ENCODE measurements around the gene CAMP. TPM values are rescaled to one million over a fixed set of nuclear protein-coding genes. Genes with fewer than 3 reads are reported as not detected.

CAMP gene
- total and polyA plus RNA-seq, 2 of the 13 experiments (the other 11 are each of a cell fraction or from before 2014, with no cell fraction given), result not detected

DNA sequence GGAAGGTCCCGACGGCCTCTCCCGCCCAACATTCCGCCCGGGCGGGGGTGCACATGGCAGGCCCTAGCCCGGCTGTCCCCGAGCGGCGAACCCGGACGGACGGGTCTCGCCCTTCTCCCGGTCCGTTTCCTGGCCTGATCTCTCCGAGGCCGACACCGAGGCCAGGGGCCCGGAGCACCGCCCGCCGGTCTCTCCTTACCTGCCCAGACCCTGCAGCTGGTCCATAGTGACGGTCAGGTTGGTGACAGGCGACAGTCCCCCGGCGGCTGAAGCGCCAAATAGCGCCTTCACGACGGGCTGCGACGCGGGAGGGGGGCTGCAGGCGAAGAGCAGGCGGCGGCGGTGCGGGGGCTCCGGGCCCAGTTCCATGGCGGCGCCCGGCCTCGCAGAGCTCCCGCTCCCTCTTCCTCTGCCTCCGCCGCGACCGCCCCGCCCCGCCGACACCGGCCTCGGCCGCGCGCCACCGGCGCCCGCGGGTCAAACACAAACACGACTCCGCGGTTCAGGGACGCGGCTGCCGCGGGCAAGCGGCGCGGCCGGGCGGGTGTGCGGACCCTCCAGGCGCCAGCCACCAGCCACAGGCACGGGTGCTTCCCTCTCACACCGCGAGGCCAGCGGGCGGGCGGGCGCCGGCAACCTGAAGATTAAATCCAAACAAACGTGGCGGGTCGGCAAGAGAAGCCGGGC lies 35.6 kb upstream of the CAMP start (continued):
- TF ChIP-seq HOMEZ (CRISPR knock-in tag; IDR thresholded peaks at IDR 0.05; ENCODE audit: low read depth) (no peak), GATA4 (IDR thresholded peaks at IDR 0.05; ENCODE audit: borderline replicate concordance, low read depth) (no peak), ZNF34 (CRISPR knock-in tag; IDR thresholded peaks at IDR 0.05; ENCODE audit: borderline replicate concordance) (0 out of 2 replicates have a peak, but pooled peaks have one; percentile 77), TEAD3 (CRISPR knock-in tag; optimal IDR thresholded peaks at IDR 0.05; ENCODE audit: borderline replicate concordance) (no peak), CSRNP2 (CRISPR knock-in tag; conservative IDR thresholded peaks at IDR 0.05; ENCODE audit: low read depth) (no peak), ZNF530 (CRISPR knock-in tag; IDR thresholded peaks at IDR 0.05; ENCODE audit: low read depth) (no peak), ZNF737 (CRISPR knock-in tag; IDR thresholded peaks at IDR 0.05; ENCODE audit: borderline replicate concordance) (no peak), DNMT3B (CRISPR knock-in tag; conservative IDR thresholded peaks at IDR 0.05) (no peak), ZNF652 (CRISPR knock-in tag; IDR thresholded peaks at IDR 0.05; ENCODE audit: borderline replicate concordance, low read depth) (no peak), RFX1 (IDR thresholded peaks at IDR 0.05) (no peak), ZNF672 (CRISPR knock-in tag; IDR thresholded peaks at IDR 0.05) (peak; percentile 83; the same call in 1 of the 2 replicates), ZNF337 (CRISPR knock-in tag; IDR thresholded peaks at IDR 0.05; ENCODE audit: borderline replicate concordance, low read depth) (no peak), ZNF335 (CRISPR knock-in tag; IDR thresholded peaks at IDR 0.05) (no peak), TBX2 (CRISPR knock-in tag; IDR thresholded peaks at IDR 0.05; ENCODE audit: borderline replicate concordance) (peak; percentile 41), IRF2 (CRISPR knock-in tag; IDR thresholded peaks at IDR 0.05) (no peak), ZNF20 (CRISPR knock-in tag; IDR thresholded peaks at IDR 0.05) (no peak), SOX6 (IDR thresholded peaks at IDR 0.05) (no peak), SOX6 (CRISPR knock-in tag; IDR thresholded peaks at IDR 0.05) (no peak), SMAD3 (CRISPR knock-in tag; IDR thresholded peaks at IDR 0.05) (no peak), FOXA1 (IDR thresholded peaks at IDR 0.05) (no peak), FOXA1 (CRISPR knock-in tag; IDR thresholded peaks at IDR 0.05) (no peak), ZNF101 (CRISPR knock-in tag; IDR thresholded peaks at IDR 0.05; ENCODE audit: borderline replicate concordance, low read depth) (no peak), ZSCAN12 (CRISPR knock-in tag; IDR thresholded peaks at IDR 0.05) (no peak), SUZ12 (IDR thresholded peaks at IDR 0.05; ENCODE audit: low read depth, low read length) (no peak)
- TF ChIP-seq, protein P1, sequence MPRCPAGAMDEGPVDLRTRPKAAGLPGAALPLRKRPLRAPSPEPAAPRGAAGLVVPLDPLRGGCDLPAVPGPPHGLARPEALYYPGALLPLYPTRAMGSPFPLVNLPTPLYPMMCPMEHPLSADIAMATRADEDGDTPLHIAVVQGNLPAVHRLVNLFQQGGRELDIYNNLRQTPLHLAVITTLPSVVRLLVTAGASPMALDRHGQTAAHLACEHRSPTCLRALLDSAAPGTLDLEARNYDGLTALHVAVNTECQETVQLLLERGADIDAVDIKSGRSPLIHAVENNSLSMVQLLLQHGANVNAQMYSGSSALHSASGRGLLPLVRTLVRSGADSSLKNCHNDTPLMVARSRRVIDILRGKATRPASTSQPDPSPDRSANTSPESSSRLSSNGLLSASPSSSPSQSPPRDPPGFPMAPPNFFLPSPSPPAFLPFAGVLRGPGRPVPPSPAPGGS (CRISPR knock-in tag; IDR thresholded peaks at IDR 0.05), result no peak
- TF ChIP-seq, protein P2, sequence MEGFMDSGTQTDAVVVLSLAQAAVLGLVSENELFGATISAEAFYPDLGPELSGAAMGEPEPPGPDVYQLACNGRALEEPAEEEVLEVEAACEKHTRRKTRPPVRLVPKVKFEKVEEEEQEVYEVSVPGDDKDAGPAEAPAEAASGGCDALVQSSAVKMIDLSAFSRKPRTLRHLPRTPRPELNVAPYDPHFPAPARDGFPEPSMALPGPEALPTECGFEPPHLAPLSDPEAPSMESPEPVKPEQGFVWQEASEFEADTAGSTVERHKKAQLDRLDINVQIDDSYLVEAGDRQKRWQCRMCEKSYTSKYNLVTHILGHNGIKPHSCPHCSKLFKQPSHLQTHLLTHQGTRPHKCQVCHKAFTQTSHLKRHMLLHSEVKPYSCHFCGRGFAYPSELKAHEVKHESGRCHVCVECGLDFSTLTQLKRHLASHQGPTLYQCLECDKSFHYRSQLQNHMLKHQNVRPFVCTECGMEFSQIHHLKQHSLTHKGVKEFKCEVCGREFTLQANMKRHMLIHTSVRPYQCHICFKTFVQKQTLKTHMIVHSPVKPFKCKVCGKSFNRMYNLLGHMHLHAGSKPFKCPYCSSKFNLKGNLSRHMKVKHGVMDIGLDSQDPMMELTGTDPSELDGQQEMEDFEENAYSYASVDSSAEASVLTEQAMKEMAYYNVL (CRISPR knock-in tag; IDR thresholded peaks at IDR 0.05; ENCODE audit: borderline replicate concordance), result no peak
- TF ChIP-seq, protein P3, sequence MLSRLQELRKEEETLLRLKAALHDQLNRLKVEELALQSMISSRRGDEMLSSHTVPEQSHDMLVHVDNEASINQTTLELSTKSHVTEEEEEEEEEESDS (CRISPR knock-in tag; IDR thresholded peaks at IDR 0.05; ENCODE audit: borderline replicate concordance), result no peak

Measured in HepG2 (cell line).